GM12801 (cell line): ENCODE results near the gene NCBP2.

Source experiments
- TF ChIP-seq, protein P1 (sequence below): IDR thresholded peaks from one replicate; pipeline ENCODE4 v1.5.1; 2011; ENCODE audit warnings: control low read depth; ENCODE audit not compliant: insufficient read length; ENCODE audit errors: extremely low read depth

Gene NCBP2

DNA sequence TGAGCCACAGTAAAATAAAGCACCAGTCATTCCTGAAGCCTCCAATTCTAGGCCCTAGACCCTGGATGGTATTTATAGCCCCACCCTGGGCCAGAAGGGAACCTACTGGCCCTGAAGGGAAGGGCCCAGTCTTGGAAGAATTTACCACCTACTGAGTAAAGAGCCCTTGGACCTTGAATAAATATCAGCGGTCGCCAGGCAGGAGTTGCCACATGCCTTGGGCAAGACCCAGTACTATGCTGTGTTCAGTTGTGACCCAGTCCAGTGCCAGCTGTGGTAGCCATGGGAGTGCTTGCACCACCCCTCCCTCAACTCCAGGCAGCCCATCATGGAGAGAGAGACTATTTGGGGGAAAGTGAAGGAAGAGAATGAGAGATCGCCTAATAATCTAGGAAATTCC, 27.0 kb downstream of the NCBP2 start:
- TF ChIP-seq, protein P1, sequence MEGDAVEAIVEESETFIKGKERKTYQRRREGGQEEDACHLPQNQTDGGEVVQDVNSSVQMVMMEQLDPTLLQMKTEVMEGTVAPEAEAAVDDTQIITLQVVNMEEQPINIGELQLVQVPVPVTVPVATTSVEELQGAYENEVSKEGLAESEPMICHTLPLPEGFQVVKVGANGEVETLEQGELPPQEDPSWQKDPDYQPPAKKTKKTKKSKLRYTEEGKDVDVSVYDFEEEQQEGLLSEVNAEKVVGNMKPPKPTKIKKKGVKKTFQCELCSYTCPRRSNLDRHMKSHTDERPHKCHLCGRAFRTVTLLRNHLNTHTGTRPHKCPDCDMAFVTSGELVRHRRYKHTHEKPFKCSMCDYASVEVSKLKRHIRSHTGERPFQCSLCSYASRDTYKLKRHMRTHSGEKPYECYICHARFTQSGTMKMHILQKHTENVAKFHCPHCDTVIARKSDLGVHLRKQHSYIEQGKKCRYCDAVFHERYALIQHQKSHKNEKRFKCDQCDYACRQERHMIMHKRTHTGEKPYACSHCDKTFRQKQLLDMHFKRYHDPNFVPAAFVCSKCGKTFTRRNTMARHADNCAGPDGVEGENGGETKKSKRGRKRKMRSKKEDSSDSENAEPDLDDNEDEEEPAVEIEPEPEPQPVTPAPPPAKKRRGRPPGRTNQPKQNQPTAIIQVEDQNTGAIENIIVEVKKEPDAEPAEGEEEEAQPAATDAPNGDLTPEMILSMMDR: no peak

DNA sequence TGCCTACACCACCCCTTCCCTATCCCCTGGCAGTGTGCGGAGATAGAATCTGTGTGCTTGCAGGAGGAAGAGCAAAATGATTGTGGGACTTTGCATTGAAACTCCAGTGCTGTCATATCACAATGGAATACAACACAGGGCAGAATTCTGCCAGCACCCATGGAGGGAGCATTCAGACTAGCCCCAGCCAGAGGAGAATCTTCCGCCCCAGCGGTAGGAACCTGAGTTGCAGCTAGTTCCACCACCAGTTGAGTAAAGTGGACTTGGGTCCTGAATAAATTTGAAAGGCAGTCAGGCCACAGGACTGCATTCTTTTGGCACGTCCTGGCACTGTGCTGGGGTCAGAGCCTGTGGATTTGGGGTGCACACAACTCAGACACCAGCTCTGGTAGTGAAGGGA, 27.5 kb downstream of the NCBP2 start:
- TF ChIP-seq, protein P1: no peak

DNA sequence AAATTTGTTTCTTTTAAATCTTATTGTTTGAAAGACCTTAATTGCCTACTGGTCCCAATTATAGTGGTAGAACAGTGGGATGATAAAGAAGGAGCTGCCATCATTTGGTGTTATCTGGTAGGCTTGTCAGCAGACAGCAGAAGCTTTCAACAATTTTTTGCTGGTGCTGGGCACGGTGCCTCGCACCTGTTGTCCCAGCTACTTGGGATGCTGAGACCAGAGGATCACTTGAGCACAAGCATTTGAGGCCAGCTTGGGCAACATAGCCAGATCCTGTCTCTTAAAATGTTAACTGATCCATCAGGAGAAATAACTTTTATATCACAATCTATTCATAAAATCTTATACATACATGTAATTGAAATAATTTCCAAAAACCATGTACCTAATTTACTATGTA, 38.6 kb downstream of the NCBP2 start:
- TF ChIP-seq, protein P1: no peak

DNA sequence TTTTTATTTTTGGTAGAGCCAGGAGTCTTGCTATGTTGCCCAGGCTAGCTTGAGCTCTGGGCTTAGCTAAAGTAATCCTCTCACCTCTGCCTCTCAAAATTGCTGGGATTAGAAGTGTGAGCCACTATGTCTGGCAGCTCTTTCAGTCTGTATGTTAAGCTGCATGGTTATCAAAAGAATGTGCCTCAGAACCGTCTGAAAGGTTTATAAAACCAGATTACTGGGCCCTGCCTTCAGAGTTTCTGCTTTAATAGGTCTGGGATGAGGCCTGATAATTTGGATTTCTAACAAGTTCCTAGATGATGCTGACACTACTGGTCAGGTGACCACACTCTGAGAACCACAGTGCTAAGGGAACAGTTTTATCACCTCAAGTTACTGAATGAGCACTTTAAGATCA, 40.0 kb downstream of the NCBP2 start:
- TF ChIP-seq, protein P1: no peak

DNA sequence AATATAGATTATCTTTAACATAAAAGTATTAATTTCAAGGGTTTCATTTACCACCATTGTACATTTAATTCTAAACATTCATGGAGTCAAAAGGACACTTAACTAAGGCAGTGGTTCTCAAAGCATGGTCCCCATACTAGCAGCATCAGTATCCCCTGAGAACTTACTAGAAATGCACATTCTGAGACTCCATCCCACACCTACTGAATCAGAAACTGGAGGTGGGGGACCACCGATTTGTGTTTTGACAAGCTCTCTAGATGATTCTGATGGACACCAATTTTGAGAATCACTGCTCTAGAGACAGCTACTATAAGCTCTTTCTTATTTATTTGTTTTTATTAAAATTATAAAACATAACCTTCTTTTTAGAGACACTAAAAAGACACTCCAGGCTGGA, 40.6 kb downstream of the NCBP2 start:
- TF ChIP-seq, protein P1: no peak

DNA sequence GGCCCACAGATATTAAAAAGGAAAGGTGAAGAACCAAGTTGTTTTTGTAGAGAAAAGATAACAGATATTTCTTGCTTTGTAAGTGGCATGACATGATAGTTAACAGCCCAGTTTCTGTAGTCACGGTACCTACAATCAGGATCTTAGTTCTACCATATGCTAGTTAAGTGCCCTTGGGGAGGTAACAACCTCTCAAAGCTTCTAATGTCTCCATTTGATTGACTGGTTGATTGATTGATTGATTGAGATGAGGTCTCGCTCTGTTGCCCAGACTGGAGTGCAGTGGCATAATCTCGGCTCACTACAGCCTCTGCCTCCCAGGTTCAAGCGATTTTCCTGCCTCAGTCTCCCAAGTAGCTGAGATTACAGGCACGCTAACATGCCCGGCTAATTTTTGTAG, 46.1 kb downstream of the NCBP2 start:
- TF ChIP-seq, protein P1: no peak

DNA sequence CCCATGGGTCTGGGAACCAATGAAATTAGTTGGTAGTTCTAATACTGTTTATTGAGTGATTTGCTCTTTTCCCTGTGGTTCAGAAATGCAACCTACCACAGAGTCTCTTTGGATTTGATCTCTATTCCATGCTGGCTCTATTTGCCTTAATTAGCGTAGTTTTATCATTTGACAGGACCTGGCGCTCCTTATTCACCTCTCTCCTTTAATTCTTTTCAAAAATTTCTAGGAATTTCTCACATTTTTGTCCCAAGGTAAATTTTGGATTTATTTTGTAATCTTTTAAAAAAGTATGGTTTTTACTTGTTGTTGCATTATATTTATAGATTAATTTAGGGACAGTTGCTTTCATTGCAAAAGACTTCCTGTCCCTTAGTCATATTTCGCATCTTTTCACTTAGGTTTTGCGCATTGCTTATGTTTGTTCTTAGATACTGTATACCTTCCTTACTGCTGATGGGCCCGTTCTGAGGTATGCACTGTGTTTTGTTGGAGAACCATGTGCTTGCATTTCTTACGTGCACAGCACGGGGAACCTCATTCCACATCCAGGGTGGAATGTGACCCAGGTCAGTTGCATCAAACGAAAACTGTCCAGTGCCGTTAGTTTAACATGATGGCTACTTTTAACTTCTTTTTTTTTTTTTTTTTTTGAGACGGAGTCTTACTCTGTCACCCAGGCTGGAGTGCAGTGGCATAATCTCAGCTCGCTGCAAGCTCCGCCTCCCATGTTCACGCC, 47.6 kb downstream of the NCBP2 start:
- TF ChIP-seq, protein P1: no peak
